Breast epithelium (tissue), 3 donors: ENCODE data around the gene NUSAP1.

Experiments
- CTCF ChIP-seq, 3 donors: fragments of 450-650 bp; IDR thresholded peaks; one replicate each; pipeline ENCODE4 v1.5.1; 2016 to 2017; ENCODE audit warnings: antibody characterized with exemption in 3 of 3, mild to moderate bottlenecking in 3 of 3, moderate library complexity in 3 of 3
- POLR2A ChIP-seq: fragments of 450-650 bp; IDR thresholded peaks from one replicate; pipeline ENCODE4 v1.6.1; 2016; ENCODE audit warnings: antibody characterized with exemption, mild to moderate bottlenecking, moderate library complexity
- POLR2AphosphoS5 ChIP-seq, 3 donors: sonication (generic); formaldehyde crosslinking; IDR thresholded peaks; one replicate each; pipeline ENCODE4 v1.6.1; 2017; ENCODE audit warnings: antibody characterized with exemption in 3 of 3

GRCh38 chr15:41331281-41331680, 1.4 kb upstream of the NUSAP1 start:
- TF ChIP-seq POLR2AphosphoS5 (IDR thresholded peaks at IDR 0.05) = no peak
- TF ChIP-seq CTCF (IDR thresholded peaks at IDR 0.05) = no peak
- TF ChIP-seq POLR2A = no peak
